ENCODE measurements around the gene KCNK10.

GRCh38 chr14:88256997-88257950 lies 65.8 kb downstream of the KCNK10 start:
- no peak for TF ChIP-seq POLR2A (IDR thresholded peaks at IDR 0.05)
- no peak for TF ChIP-seq POLR2AphosphoS5 (IDR thresholded peaks at IDR 0.05)
